Omental fat pad (tissue), 4 donors: ENCODE results near the gene RASSF7. TPM values are rescaled to one million over a fixed set of nuclear protein-coding genes. Genes with fewer than 3 reads are reported as not detected.
A peak's percentile ranks its signal among the peaks of the same experiment; 100 is the strongest.
"Not testable (repeated sequence)": the region's sequence is repeated elsewhere in the genome, so short reads cannot be mapped to it uniquely, and the experiment has no call there.

Experiments used
- ATAC-seq: fragments of 150-250 bp; one replicate; pipeline ENCODE4 v1.9.1; 2016; ENCODE audit warnings: mild to moderate bottlenecking, moderate library complexity; ENCODE audit not compliant: low FRiP score
- DNase-seq: peaks from one replicate; pipeline ENCODE4 v3.0.0-alpha.2; 2019; ENCODE audit warnings: low spot score
- total RNA-seq, 4 donors: library from RNA; depleted of rRNA; stranded (reverse); fragments of >200 nt; gene quantifications; one replicate each; pipeline ENCODE4 v1.1.0, GENCODE V29; 2016
- TF ChIP-seq, protein P1 (sequence below), 3 donors: fragments of 450-650 bp; IDR thresholded peaks; one replicate each; pipeline ENCODE4 v1.5.1; 2016 to 2017; ENCODE audit warnings: antibody characterized with exemption in 3 of 3, mild to moderate bottlenecking in 3 of 3, moderate library complexity in 2 of 3

RASSF7 gene
- total RNA-seq, result 10 to 100 TPM in 3 of 4 donors, 1 to 10 TPM in 1; 9.1 to 31.8 (median 13.4) TPM

DNA sequence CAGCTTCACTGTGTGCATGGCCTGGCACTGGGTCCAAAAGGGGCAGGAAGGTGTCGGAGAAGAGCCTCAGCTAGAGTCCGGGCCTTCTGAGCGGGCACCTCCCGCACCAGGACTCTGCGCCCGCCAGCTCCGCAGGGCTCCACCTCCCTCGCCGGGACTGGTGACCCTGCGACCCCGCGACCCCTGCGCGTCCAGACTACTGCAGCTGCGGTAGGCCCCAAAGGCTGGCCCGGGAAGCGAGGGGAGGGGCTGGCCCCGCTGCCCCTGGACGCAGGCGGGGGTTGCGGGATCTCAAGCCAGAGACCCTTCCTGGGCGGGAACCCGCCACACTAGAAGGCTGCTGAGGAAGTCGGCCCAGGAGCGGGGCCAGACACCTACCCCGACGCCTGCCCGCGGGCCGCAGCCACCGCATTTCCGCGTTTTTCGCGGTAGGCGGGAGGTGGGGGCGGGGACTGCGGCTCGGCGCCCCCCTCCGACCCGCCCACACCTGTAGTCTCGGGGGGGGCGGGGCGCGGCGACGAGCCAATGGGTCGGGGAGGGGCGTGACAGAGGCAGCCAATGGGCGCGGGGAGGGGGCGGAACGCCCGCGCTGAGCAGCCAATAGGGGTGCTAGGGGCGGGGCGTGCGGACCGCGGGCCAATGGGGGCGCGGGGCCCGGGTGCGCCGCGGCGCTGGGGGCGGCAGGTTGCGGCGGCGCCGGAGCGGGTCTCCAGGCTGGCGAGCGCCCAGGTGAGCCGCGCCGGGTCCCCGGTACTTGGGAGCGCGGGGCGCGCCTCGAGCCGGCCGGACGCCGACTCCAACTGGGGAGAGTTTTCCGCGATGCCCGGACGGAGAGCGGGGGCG is at the start of gene RASSF7, which contains the start of gene LMNTD2:
TSS of gene RASSF7 (plus strand) at position 666 of the 843 bp plus-strand sequence. CDS start 799 bp downstream, outside the sequence.
TSS of gene LMNTD2 (minus strand) at position 434 of the 843 bp plus-strand sequence. CDS start at position 412, 22 bp downstream.
- DNase-seq (peak; percentile 88), ATAC-seq (peak; percentile 86)
- TF ChIP-seq, protein P1, sequence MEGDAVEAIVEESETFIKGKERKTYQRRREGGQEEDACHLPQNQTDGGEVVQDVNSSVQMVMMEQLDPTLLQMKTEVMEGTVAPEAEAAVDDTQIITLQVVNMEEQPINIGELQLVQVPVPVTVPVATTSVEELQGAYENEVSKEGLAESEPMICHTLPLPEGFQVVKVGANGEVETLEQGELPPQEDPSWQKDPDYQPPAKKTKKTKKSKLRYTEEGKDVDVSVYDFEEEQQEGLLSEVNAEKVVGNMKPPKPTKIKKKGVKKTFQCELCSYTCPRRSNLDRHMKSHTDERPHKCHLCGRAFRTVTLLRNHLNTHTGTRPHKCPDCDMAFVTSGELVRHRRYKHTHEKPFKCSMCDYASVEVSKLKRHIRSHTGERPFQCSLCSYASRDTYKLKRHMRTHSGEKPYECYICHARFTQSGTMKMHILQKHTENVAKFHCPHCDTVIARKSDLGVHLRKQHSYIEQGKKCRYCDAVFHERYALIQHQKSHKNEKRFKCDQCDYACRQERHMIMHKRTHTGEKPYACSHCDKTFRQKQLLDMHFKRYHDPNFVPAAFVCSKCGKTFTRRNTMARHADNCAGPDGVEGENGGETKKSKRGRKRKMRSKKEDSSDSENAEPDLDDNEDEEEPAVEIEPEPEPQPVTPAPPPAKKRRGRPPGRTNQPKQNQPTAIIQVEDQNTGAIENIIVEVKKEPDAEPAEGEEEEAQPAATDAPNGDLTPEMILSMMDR (IDR thresholded peaks at IDR 0.05), result no peak

DNA sequence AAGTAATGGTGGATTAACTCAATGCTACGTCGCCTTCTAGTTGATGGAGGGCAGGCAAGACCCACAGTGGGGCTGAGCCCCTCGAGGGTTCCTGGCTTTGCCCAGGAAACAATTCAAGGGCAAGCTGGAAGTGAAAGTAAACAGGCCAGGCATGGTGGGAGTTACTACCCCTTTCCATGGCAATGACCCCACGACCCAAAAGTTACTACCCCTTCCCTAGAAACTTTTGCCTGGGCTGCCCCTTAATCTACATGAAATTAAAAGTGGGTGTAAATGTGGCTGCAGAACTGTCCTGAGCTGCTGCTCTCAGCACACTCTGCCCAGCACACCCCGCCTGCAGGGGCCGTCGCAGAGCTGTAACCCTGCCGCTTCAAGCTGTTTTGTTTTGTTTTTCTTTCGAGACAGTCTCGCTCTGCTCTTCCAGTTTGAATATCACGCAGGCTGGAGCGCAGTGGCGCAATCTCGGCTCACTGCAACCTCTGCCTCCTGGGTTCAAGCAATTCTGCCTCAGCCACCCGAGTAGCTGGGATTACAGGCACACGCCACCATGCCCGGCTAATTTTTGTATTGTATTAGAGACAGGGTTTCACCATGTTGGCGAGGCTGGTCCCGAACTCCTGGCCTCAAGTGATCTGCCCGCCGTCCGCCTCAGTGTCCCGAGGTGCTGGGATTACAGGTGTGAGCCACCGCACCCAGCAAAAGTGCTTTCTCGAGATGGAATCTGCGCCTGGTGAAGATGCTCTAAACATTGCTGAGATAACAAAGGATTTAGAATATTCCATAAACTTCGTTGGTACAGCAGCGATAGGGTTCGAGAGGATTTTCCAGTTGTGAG is 47.8 kb upstream of the RASSF7 start:
- no peak for DNase-seq
- TF ChIP-seq, protein P1 (IDR thresholded peaks at IDR 0.05), result no peak
- ATAC-seq, result no peak

- ATAC-seq, result no peak
- TF ChIP-seq, protein P1 (IDR thresholded peaks at IDR 0.05), result no peak
- DNase-seq, result no peak
Observed at GRCh38 chr11:514606-515005, 46.2 kb upstream of the RASSF7 start.

DNA sequence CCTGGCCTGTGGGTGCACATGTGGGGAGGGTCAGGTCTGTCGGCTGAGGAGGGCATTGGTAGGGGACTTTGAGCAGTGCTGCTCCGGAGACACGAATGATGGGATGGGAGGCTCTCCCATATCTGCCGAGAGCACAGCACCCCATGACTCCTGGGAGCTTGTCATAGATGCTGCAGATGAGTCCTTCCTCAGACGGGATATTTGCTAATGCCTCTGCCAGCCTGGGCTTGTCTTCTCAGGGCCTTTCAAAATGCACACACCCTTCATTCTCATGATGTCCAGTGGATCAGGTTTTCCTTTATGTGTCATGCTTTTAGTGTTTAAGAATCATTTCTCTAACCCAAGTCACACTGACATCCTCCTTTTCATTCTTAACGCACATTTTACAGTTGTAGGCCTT is 45.6 kb upstream of the RASSF7 start:
- TF ChIP-seq, protein P1 (IDR thresholded peaks at IDR 0.05), result no peak
- no peak for DNase-seq

GRCh38 chr11:516400-516799 is 44.4 kb upstream of the RASSF7 start:
- DNase-seq (no peak), ATAC-seq (no peak)
- TF ChIP-seq, protein P1 (IDR thresholded peaks at IDR 0.05), result no peak

More for the DNA sequence above, 45.6 kb upstream of the RASSF7 start:
- no peak for ATAC-seq

GRCh38 chr11:516918-517685 is 43.7 kb upstream of the RASSF7 start:
- not testable (repeated sequence) for DNase-seq, ATAC-seq
